HepG2 (cell line): Measurements from ENCODE around the gene SLC22A31.

ENCODE experiments used
- CTCF ChIP-seq: sonication (generic); formaldehyde crosslinking; IDR thresholded peaks from 2 replicates; pipeline ENCODE4 v1.5.0; 2020; ENCODE audit warnings: mild to moderate bottlenecking, missing genetic modification reagents, moderate library complexity
- JUNB ChIP-seq: sonication (generic); formaldehyde crosslinking; IDR thresholded peaks from 2 replicates; pipeline ENCODE4 v1.8.0; 2022; ENCODE audit warnings: missing genetic modification reagents, mild to moderate bottlenecking, borderline replicate concordance

GRCh38 chr16:89156740-89157645 lies 43.3 kb downstream of the SLC22A31 start:
- no peak for TF ChIP-seq CTCF (CRISPR knock-in tag)
- TF ChIP-seq JUNB (CRISPR knock-in tag): no peak
